Jurkat, Clone E6-1 (cell line): ENCODE data around the gene ATXN1.

Experiments
- DNase-seq: peaks from one replicate; pipeline ENCODE4 v3.0.0-alpha.2; 2011; ENCODE audit warnings: low read depth, low spot score
- H3K4me3 ChIP-seq: 2 replicates; pipeline ENCODE4 v1.5.1; 2011; ENCODE audit warnings: mild to moderate bottlenecking, low read length, control low read depth, moderate library complexity

The ATXN1 gene

DNA sequence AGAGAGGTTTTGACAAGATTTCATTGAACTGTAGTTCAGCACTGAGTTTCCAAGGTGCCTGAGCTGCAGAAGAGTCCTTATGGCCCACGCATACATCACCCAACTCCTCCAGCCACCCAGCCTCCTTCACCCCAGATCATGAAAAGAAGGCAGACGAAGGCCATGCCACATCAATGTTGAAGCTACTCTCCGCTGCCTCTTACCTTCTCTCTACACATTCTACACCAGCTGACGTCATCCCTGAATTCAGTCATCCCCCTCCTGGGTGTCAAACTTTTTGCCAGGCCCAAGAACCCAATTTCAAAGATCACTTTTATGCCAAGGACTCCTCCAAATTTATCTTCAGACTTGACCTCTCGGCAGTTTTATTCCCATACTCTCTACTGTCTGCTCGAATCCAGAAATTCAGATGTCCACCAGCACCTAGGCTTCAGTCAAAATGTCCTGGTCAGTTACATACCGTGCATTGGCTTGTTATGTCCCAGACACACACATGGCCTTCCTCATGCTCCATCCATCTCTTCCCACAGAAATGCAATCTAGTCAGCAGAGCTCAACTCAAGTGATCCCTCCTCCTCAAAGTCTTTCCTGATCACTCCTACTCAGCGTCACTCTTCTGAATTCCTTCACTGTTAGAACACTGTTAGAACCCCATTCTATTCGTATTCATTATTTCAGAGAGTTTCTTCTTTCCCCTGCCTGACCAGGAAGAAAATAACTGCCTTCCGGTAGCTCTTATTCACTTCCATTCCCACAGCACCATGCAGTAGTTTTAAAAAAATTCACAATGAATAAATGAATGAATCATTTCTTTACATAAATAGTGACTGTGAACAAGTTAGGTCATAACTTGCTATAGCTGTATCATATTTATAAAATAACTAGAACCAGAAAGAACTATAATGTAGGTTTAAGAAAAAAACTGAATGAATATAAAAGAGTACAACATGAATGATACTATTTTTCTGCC lies 11.5 kb downstream of the ATXN1 start:
- H3K4me3 ChIP-seq = no peak overlapping the region
- DNase-seq = no peak

DNA sequence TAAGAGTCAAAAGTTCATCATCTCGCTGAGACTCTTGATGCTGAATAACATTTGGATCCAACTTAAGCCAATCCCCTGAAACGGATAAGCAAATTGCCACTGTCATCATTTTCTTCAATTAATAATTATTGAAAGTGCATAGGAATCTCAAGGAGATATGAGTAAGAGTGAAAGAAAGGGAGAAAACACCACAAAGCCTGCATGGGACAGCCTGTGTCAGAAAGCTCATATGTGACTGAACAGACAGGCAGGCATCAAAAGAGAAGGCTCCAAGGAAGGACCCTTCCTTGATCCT lies 13.3 kb downstream of the ATXN1 start:
- no peak overlapping the region for H3K4me3 ChIP-seq
- DNase-seq = no peak

DNA sequence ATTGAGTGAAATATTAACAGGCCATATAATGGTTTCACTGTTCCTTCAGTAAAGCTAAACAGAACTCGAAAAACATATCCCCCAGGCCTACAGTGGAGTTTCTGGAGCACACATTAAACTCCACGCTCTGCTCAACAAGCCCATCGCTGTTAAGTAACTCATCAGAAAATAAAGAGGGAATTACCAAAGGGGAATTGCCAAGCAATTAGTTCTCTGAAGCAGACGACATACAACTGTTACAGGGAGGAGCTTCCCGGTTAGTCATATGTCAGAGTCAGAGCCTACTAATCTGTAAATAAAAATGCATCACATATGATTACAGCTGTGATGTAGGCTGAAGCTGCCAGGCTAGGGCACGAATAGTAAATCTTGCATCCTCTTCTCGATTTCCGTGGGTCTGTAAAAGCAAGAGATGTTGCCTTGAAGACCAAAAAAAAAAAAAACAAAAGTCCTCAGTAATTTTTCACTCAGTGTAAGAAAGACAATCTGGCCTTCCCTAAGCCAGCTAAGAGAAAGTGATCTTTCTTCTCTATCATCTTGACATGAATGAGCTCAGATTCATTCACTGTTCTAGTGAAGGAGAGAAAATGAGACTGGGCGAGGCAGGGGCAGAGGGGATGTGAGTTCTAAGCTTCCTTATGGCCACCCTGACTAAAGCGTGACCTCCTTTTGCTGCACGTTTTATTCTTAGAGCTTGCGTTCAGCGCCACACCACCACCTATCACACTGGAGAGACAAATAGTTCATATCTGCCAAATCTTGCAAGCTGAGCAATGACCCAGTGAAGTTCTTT lies 13.8 kb downstream of the ATXN1 start:
- no peak overlapping the region for H3K4me3 ChIP-seq
- DNase-seq = no peak

DNA sequence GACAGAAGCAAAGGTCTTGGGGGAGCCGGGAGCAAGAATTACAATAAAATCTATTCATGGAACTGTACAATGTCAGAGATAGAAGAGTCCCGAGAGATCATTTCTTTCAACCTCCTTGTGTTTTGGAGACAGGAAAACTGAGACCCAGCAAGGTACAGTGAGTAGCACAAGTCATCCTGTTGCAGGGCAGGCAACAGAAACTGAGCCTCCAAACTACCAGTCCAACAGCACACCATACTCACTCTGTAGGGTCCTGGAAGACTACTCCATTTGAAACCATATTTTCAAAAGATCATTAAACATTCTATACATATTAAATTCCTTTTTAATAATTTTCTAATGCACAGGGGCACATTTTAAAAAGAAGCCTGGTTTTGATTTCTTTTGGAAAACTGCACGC lies 14.4 kb downstream of the ATXN1 start:
- no peak for DNase-seq
- H3K4me3 ChIP-seq = no peak overlapping the region

- H3K4me3 ChIP-seq = no peak overlapping the region
- DNase-seq = no peak
These were observed 14.9 kb downstream of the ATXN1 start for GRCh38 chr6:16746401-16746800.

DNA sequence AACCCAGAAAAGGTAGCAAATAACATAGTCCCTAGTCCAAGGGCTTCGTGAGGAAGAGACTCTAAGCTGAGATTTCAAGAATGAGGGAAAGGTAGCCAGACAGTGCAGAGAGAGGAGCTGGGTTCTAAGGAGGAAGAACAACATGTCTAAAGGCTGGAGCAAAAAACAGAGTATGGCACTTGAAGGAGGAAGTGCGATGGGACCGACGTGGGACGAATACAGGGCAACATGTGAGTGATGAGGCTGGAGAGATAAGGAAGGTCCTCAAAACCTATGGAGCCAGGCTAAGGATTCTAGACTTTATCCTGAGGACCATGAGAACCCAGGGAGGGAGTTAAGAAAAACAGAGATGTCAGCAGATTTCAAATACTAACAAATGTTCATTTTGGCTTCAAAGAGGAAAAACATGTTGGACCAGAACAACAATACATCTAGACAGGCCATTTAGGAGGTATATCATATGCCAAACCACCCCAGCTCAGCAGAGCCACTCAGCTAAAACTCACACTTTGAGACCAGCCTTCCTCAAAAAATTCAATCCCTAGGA lies 17.5 kb downstream of the ATXN1 start:
- no peak overlapping the region for H3K4me3 ChIP-seq
- DNase-seq = no peak

DNA sequence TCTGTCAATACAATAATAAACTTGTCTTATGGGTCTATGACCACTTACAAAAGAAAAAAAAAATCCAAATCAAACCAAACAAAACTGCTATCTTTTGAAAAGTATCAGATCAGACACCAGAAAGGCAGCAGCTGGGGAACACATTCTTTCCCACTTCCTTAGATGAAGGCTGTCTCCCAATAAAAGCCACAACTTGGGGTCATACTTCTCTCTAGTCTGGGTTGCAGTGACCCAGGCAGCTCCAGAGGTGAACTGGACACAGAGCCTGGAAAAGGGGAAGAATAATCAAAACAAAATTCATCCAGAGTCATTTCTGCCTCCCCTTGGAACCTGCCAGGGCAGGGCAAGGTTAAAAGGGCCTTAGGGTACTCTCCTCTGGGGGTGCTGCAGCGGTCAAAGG lies 19.1 kb downstream of the ATXN1 start:
- no peak for DNase-seq
- H3K4me3 ChIP-seq = no peak overlapping the region

GRCh38 chr6:16741112-16742016 lies 19.9 kb downstream of the ATXN1 start:
- DNase-seq = no peak
- H3K4me3 ChIP-seq = no peak overlapping the region

DNA sequence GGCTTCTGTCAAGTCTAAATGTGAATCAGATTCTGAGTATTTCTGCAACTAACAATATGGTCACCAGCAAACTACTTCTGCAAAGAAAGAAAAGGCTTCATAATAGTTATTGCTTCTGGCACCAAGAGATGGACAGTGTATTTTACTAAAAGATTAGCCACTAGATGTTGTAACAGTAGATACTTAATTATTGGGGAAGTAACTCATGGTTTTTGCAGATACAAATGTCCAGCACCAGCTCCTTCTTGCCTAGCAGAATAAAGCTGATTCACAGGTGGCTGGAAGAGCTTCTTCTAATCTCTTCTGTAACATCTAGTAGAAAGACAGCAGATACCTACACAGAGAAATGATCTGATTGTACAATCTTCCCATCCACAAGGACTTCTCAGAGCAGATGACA lies 21.2 kb downstream of the ATXN1 start:
- H3K4me3 ChIP-seq = no peak overlapping the region
- no peak for DNase-seq

DNA sequence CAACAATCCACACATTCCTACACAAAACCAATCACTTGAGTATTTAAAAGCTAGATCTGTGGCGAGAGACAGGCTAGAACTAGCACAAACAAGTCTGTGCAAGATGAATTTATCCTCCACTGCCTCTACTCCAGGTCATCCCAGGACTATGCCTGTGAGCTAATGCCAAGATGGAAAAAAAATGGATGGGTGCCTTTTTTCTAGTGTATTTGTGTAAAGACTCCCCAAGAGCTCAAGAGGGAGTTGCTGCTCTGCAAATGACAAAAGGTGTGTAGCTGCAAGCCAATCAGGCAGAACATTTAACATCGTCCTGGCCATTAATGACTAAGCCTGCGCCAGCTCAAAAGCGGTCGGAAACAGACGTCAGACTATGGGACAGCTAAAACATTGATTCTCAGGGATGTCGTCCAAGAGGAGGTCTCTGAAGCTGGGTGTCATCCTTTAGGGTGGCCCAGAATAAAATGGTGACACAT lies 21.9 kb downstream of the ATXN1 start:
- DNase-seq = no peak

DNA sequence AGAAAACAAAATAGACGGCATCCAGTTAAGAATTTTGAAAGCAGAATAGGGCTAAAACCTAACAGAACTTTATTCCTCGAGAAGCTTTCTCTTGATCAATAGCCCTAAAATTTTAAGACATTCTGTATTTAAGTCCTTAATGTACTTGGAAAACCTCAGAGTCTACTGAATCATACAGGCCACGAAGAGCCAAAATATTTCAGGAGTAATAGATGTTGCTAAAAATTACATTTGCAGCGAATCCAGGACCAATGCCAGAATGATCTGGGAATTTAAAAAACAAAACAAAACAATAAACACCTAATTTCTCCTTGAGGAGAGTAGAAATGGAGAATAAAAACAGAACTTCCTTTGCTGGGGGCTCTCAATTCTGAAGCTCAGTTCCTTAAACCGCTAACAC lies 23.3 kb downstream of the ATXN1 start:
- H3K4me3 ChIP-seq = no peak overlapping the region
- no peak for DNase-seq

More for the DNA sequence above, 21.9 kb downstream of the ATXN1 start:
- H3K4me3 ChIP-seq = no peak overlapping the region

DNA sequence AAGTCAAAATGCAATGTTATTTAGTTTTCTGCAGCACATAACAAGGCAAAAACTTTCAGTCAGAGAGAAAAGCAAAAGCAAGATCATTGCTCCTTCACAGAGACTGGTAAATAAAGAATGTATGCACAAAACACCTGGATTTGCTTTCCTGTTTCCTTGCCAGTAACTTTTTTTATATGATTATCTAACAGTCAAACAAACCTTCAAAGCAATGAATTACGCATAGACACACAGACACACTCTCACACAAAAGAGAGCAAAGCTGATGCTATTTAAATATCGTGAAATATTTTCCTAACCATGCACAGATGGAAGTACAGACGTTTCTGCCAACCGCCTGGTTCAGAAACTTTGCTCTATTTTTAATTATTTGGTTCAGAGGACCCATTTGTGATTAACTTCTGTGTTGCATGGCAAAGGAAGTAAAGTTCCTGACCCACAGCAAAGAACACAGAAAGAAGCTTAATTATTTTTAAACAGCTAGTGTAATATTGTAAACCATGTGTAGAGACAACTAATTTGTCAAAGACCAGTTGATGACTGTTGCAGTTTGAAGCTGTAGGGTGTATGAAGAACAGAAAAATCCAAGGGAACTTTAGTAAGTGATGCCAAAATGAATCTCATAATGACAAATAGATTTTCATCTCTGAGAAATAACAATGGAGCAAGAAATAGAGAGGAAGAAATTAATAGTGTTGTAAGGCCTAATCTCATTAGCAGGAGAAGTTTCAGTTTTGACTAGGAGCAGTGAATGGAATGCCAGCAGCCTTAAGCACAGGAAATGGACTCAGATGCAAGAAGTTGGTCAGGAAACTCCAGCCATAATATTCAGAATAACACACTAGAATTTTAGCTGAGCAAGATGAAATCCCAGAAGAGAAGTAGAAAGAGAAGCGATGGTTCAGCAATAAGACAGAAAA lies 24.1 kb downstream of the ATXN1 start:
- DNase-seq = no peak
- H3K4me3 ChIP-seq = no peak overlapping the region

- no peak for DNase-seq
- no peak overlapping the region for H3K4me3 ChIP-seq
These were observed 26.2 kb downstream of the ATXN1 start for GRCh38 chr6:16735014-16735413.

GRCh38 chr6:16733085-16733484 lies 28.2 kb downstream of the ATXN1 start:
- H3K4me3 ChIP-seq = no peak overlapping the region
- DNase-seq = no peak

GRCh38 chr6:16731478-16732051 lies 29.7 kb downstream of the ATXN1 start:
- DNase-seq = no peak
- H3K4me3 ChIP-seq = no peak overlapping the region

DNA sequence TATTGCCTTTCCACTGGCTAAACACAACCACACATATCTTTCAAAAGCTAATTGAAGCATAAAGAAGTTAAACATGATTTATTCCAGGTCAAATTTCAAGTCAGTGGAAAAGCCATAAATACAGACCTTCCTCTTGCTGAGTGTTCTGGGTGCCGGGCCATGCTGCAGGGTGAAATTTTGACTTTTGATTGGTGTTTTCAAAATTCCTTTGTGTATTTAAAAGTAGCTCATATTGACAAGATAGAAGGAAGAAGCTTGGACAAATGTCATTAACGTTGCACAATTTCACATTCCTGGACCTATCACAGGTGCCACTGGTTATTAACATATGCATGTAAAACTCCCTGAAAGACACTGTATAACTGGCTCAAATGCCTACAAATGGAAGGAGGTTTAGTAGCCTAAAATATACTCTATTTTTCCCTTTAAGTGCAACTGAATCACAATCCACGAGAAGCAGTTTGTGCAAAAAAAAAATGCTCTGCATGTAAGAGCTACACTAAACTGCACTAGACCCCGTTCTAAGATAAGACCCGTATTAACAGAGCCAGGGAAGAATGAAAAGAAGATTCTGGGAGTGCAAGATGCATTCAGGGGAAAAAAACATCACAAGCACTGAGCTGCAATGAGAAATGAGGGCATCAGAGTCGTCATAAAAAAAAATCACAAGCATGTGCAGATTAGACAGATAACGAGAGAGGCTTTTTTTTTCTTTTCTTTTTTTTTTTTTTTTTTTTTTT lies 30.4 kb downstream of the ATXN1 start:
- H3K4me3 ChIP-seq = no peak overlapping the region

DNA sequence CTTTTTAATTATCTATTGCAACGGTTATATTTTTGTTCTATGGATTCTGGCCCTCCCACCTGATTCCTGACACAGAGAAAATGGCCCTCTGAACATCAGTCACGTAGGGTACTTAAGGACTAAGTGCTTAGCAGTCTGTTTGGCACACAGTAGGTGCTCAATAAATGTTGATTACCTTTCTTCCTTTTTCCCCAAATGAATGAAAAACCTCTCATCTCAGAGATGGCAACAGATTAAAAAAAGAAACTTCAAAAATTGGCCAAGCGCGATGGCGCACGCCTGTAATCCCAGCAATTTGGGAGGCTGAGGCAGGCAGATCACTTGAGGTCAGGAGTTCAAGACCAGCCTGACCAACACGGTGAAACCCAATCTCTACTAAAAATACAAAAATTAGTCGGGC lies 31.5 kb downstream of the ATXN1 start:
- H3K4me3 ChIP-seq = no peak overlapping the region
- no peak for DNase-seq

More for the DNA sequence above, 30.4 kb downstream of the ATXN1 start:
- DNase-seq = no peak
